ENCODE results near the gene SELENOM. TPM values are rescaled to one million over a fixed set of nuclear protein-coding genes. Genes with fewer than 3 reads are reported as not detected.
A peak's percentile ranks its signal among the peaks of the same experiment; 100 is the strongest.

SELENOM gene
- total RNA-seq, 1 donor from 2014 or later = 56.3 TPM

DNA sequence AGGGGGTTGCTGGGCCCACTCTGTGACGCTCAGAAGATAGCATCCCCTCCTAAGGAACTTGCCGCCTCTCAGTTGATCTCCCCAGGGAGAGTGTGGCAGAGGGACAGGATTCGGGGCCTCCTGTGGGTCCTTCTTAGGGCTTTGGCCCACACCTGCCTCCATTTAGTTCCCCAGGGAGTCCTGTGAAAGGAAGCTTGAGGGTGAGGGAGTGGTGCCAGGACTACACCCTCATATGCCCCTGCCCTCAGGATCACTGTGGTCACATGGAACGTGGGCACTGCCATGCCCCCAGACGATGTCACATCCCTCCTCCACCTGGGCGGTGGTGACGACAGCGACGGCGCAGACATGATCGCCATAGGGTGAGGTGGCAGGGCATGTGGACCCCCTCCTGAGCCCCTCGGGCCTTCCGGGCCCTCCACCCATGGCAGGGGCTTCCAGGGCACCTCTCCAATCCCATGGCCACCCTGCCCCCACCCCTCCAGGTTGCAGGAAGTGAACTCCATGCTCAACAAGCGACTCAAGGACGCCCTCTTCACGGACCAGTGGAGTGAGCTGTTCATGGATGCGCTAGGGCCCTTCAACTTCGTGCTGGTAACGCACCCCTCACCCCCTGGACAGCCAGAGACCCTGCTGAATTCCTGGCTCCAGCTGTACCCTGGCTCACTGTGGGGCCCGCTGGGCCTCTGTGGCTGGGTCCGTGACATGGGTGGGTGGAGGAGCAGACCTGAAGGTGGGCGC, 18.9 kb upstream of the SELENOM start:
- TF ChIP-seq CTCF (conservative IDR thresholded peaks at IDR 0.05; ENCODE audit: low read depth, low read length) = no peak
- DNase-seq (ENCODE audit: low read depth) = no peak
- no peak overlapping the region for H3K4me3 ChIP-seq (ENCODE audit: low read depth, low read length)

DNA sequence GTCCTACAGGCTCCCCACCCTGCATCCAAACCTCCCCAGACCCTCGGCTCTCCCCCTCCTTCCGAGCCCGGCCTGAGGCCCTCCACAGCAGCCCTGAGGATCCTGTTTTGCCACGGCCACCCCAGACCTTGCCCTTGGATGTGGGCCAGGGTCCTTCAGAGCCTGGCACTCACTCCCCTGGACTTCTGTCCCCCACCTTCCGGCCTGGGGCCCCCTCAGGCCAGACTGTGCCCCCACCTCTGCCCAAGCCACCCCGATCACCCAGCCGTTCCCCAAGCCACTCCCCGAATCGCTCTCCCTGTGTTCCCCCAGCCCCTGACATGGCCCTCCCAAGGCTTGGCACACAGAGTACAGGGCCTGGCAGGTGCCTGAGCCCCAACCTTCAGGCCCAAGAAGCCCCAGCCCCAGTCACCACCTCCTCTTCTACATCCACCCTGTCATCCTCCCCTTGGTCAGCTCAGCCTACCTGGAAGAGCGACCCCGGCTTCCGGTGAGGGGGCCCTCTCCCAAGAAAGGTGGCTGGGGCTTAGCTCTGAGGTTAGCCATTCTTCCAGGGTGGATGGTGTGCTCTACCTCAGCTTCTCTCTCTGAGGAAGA, 18.3 kb upstream of the SELENOM start:
- no peak for DNase-seq (ENCODE audit: low read depth)
- no peak for TF ChIP-seq CTCF (conservative IDR thresholded peaks at IDR 0.05; ENCODE audit: low read depth, low read length)
- H3K4me3 ChIP-seq (ENCODE audit: low read depth, low read length) = no peak overlapping the region

DNA sequence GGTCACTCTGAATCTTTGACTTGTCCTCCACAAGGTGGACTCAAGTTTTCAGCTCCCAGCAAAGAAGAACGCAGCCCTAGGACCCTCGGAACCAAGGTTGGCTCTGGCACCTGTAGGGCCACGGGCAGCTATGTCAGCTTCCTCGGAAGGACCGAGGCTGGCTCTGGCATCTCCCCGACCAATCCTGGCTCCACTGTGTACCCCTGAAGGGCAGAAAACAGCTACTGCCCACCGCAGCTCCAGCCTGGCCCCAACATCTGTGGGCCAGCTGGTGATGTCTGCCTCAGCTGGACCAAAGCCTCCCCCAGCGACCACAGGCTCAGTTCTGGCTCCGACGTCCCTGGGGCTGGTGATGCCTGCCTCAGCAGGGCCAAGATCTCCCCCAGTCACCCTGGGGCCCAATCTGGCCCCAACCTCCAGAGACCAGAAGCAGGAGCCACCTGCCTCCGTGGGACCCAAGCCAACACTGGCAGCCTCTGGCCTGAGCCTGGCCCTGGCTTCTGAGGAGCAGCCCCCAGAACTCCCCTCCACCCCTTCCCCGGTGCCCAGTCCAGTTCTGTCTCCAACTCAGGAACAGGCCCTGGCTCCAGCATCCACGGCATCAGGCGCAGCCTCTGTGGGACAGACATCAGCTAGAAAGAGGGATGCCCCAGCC, 17.6 kb upstream of the SELENOM start:
- TF ChIP-seq CTCF (conservative IDR thresholded peaks at IDR 0.05; ENCODE audit: low read depth, low read length) = no peak
- DNase-seq (ENCODE audit: low read depth) = no peak
- no peak overlapping the region for H3K4me3 ChIP-seq (ENCODE audit: low read depth, low read length)

DNA sequence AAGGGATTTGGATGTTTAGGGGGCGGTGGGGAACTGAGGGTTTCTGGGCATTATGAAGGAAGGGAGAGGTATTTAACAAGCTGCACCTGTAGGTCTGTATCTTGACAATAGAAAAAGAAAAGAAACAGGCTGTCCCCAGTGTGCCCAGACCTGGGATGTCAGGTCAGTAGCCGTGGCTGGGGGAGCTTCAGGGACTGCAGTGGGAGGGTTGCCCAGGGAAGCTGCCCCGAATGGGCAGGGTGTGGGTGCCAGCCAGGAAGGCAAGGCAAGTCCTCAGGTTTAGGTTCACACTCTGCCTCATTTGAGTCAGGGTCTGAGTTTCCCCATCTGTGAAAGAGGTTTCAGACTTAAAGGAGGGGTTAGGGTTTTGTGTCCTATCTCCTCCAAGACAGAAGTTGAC, 16.9 kb upstream of the SELENOM start:
- H3K4me3 ChIP-seq (ENCODE audit: low read depth, low read length) = no peak overlapping the region
- no peak for TF ChIP-seq CTCF (conservative IDR thresholded peaks at IDR 0.05; ENCODE audit: low read depth, low read length)
- no peak for DNase-seq (ENCODE audit: low read depth)

DNA sequence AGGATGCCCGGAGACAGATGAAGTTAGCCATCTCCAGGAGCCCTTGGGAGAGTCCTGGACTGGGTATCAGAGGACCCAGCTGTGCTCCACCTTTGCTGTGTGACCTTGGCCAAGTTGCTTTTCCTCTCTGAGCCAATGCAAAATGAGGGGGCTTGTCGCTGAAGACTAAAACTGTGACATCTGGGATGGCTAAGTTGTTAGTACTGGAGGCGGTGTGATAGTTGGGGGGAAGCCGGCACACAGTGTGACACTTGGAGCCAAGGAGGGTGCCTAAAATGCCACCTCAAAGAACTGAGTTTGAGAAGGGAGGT, 15.9 kb upstream of the SELENOM start:
- H3K4me3 ChIP-seq (ENCODE audit: low read depth, low read length) = peak overlapping the region; percentile 58
- TF ChIP-seq CTCF (conservative IDR thresholded peaks at IDR 0.05; ENCODE audit: low read depth, low read length) = no peak
- no peak for DNase-seq (ENCODE audit: low read depth)

- no peak for DNase-seq (ENCODE audit: low read depth)
- peak within 1 kb of the TSS; percentile 58 for H3K4me3 ChIP-seq (ENCODE audit: low read depth, low read length)
- TF ChIP-seq CTCF (conservative IDR thresholded peaks at IDR 0.05; ENCODE audit: low read depth, low read length) = no peak
Observed at GRCh38 chr22:31122532-31123291, 15.3 kb upstream of the SELENOM start, which contains the start of gene INPP5J. Gene INPP5J (plus strand): TSS chr22:31122966. CDS start chr22:31123015, 49 bp downstream.
